ENCODE data around the gene GRIPAP1.

- no peak for TF ChIP-seq CTCF (conservative IDR thresholded peaks at IDR 0.05)
- no peak for TF ChIP-seq ZFX (IDR thresholded peaks at IDR 0.05)
These were observed 18.2 kb downstream of the GRIPAP1 start for GRCh38 chrX:48983896-48984295.

Data from C4-2B (cell line).